CD4-positive, alpha-beta T cell treated with Interleukin-2 at 100 ng/mL for 4 hours (primary cell): ENCODE data around the gene ANKS1A.
"Not testable (repeated sequence)": the region's sequence is repeated elsewhere in the genome, so short reads cannot be mapped to it uniquely, and the experiment has no call there.

Experiments
- DNase-seq: peaks from one replicate; pipeline ENCODE4 v3.0.0-alpha.2; 2020; ENCODE audit warnings: low spot score

Gene ANKS1A

GRCh38 chr6:34961082-34961481 lies 72.0 kb downstream of the ANKS1A start:
- no peak for DNase-seq

GRCh38 chr6:34961574-34961973 lies 72.5 kb downstream of the ANKS1A start:
- DNase-seq = no peak

- DNase-seq = no peak
Observed at GRCh38 chr6:34964564-34964963, 75.5 kb downstream of the ANKS1A start.

- DNase-seq = no peak
Observed at GRCh38 chr6:34967461-34967860, 78.4 kb downstream of the ANKS1A start.

GRCh38 chr6:34969662-34970265 lies 80.7 kb downstream of the ANKS1A start:
- DNase-seq = no peak

- no peak for DNase-seq
Observed at GRCh38 chr6:34970488-34970887, 81.4 kb downstream of the ANKS1A start.

GRCh38 chr6:34970957-34971356 lies 81.9 kb downstream of the ANKS1A start:
- DNase-seq = no peak

- no peak for DNase-seq
Observed at GRCh38 chr6:34973547-34974248, 84.6 kb downstream of the ANKS1A start.

GRCh38 chr6:34974249-34974642 lies 85.2 kb downstream of the ANKS1A start:
- DNase-seq = no peak

GRCh38 chr6:34976239-34976638 lies 87.2 kb downstream of the ANKS1A start:
- DNase-seq = no peak

GRCh38 chr6:34979218-34979617 lies 90.2 kb downstream of the ANKS1A start:
- no peak for DNase-seq

GRCh38 chr6:34979994-34980393 lies 90.9 kb downstream of the ANKS1A start:
- no peak for DNase-seq

GRCh38 chr6:34981366-34981765 lies 92.3 kb downstream of the ANKS1A start:
- DNase-seq = no peak

- DNase-seq = no peak
Observed at GRCh38 chr6:34981951-34982350, 92.9 kb downstream of the ANKS1A start.

GRCh38 chr6:34982424-34982852 lies 93.4 kb downstream of the ANKS1A start:
- no peak for DNase-seq

- DNase-seq = no peak
Observed at GRCh38 chr6:34984416-34984815, 95.4 kb downstream of the ANKS1A start.

- no peak for DNase-seq
Observed at GRCh38 chr6:34985236-34985635, 96.2 kb downstream of the ANKS1A start.

GRCh38 chr6:34986845-34987246 lies 97.8 kb downstream of the ANKS1A start:
- peak; percentile 53 for DNase-seq

- no peak for DNase-seq
Observed at GRCh38 chr6:34987506-34987905, 98.5 kb downstream of the ANKS1A start.

GRCh38 chr6:34990971-34991560 lies 102.0 kb downstream of the ANKS1A start:
- no peak for DNase-seq

- no peak for DNase-seq
Observed at GRCh38 chr6:34992376-34992775, 103.3 kb downstream of the ANKS1A start.

GRCh38 chr6:34993213-34993612 lies 104.2 kb downstream of the ANKS1A start:
- DNase-seq = no peak

- no peak for DNase-seq
Observed at GRCh38 chr6:34994693-34995092, 105.6 kb downstream of the ANKS1A start.

- DNase-seq = not testable (repeated sequence)
Observed at GRCh38 chr6:34998417-34998816, 109.4 kb downstream of the ANKS1A start.
